Keratinocyte (primary cell): ENCODE results near the gene IFNL1. TPM values are rescaled to one million over a fixed set of nuclear protein-coding genes. Genes with fewer than 3 reads are reported as not detected.

Experiments
- DNase-seq: peaks from one replicate; pipeline ENCODE4 v3.0.0-alpha.2; 2011; ENCODE audit warnings: low read depth, missing footprints, low spot score
- FAIRE-seq: peaks from 2 replicates; lab custom pipeline; 2011; peaks lifted over from hg19 to GRCh38; lab: Jason Lieb, UNC
- H2AFZ ChIP-seq: 2 replicates; pipeline ENCODE4 v1.6.0; 2012; ENCODE audit warnings: low read length, control low read depth, inconsistent platforms; ENCODE audit not compliant: control insufficient read depth
- H3K27ac ChIP-seq: 2 replicates; pipeline ENCODE4 v1.5.1; 2011; ENCODE audit warnings: low read length; ENCODE audit not compliant: control insufficient read depth, insufficient read depth
- H3K27me3 ChIP-seq: 3 replicates; pipeline ENCODE4 v1.6.0; 2011; ENCODE audit warnings: low read length; ENCODE audit not compliant: control insufficient read depth, insufficient read depth; ENCODE audit errors: extremely low read depth
- H3K36me3 ChIP-seq, 2 experiments: 2 replicates in 1 of 2; 3 replicates in 1 of 2; pipeline ENCODE4 v1.5.1; 2011; ENCODE audit warnings: low read length in 2 of 2, mild to moderate bottlenecking in 1 of 2; ENCODE audit not compliant: control insufficient read depth in 2 of 2, insufficient read depth in 2 of 2; ENCODE audit errors: extremely low read depth in 1 of 2
- H3K4me1 ChIP-seq: 3 replicates; pipeline ENCODE4 v1.5.1; 2011; ENCODE audit warnings: low read length; ENCODE audit not compliant: control insufficient read depth, insufficient read depth; ENCODE audit errors: extremely low read depth
- H3K4me2 ChIP-seq: 3 replicates; pipeline ENCODE4 v1.6.0; 2011; ENCODE audit warnings: low read depth, low read length; ENCODE audit not compliant: control insufficient read depth, insufficient read depth; ENCODE audit errors: extremely low read depth
- H3K4me3 ChIP-seq, 3 experiments: fragments of 200-600 bp in 1 of 3; sonication (generic) in 1 of 3; 2 replicates in 2 of 3; 3 replicates in 1 of 3; pipeline ENCODE4 v1.5.1; 2011 to 2016; ENCODE audit warnings: low read length in 3 of 3, mild to moderate bottlenecking in 3 of 3, control low read depth in 2 of 3, inconsistent platforms in 1 of 3, low read depth in 1 of 3, mixed read lengths in 1 of 3, mixed run types in 1 of 3, moderate library complexity in 1 of 3; ENCODE audit not compliant: control insufficient read depth in 2 of 3, insufficient read depth in 2 of 3; ENCODE audit errors: extremely low read depth in 1 of 3
- H3K79me2 ChIP-seq: 2 replicates; pipeline ENCODE4 v1.6.0; 2012; ENCODE audit warnings: low read length; ENCODE audit not compliant: control insufficient read depth, insufficient read depth
- H3K9ac ChIP-seq: 3 replicates; pipeline ENCODE4 v1.6.0; 2011; ENCODE audit warnings: low read length; ENCODE audit not compliant: control insufficient read depth, insufficient read depth; ENCODE audit errors: extremely low read depth
- H3K9me1 ChIP-seq: 3 replicates; pipeline ENCODE4 v1.6.0; 2011; ENCODE audit warnings: low read length; ENCODE audit not compliant: control insufficient read depth, insufficient read depth; ENCODE audit errors: extremely low read depth
- H3K9me3 ChIP-seq: 2 replicates; pipeline ENCODE4 v1.5.1; 2012; ENCODE audit warnings: low read depth, low read length; ENCODE audit not compliant: control insufficient read depth
- H4K20me1 ChIP-seq: 3 replicates; pipeline ENCODE4 v1.6.0; 2011; ENCODE audit warnings: low read length; ENCODE audit not compliant: control insufficient read depth, insufficient read depth; ENCODE audit errors: extremely low read depth
- EZH2 ChIP-seq: IDR thresholded peaks from one replicate; pipeline ENCODE4 v1.6.1; 2012; ENCODE audit warnings: inconsistent platforms, mild to moderate bottlenecking, low read length, moderate library complexity
- dilution Hi-C: fragments of 300-500 bp; cut with MboI; formaldehyde crosslinking; loops from one replicate; pipeline ENCODE4 v1.7.0; 2020; ENCODE audit warnings: low sequenced_read_pairs; ENCODE audit not compliant: extremely low pct_ligation_motif_present
- polyA plus RNA-seq, 5 experiments: library from polyadenylated mRNA; depleted of rRNA in 3 of 5; stranded (reverse) in 3 of 5; stranded (forward) in 1 of 5; unstranded in 1 of 5; fragments of >200 nt; gene quantifications; 1 replicate in 1 of 5; 2 replicates in 3 of 5; 3 replicates in 1 of 5; pipeline versions ENCODE4 v1.2.1 to v1.2.3, GENCODE V29; 2011 to 2012; ENCODE audit warnings: missing spikeins in 2 of 5, low read depth in 1 of 5, low replicate concordance in 1 of 5
- TF ChIP-seq, protein P1 (sequence below), 3 experiments: IDR thresholded peaks in 1 of 3; conservative IDR thresholded peaks in 1 of 3; optimal IDR thresholded peaks in 1 of 3; 2 replicates in 2 of 3; 3 replicates in 1 of 3; pipeline versions ENCODE3 to v1.5.1; 2011; ENCODE audit warnings: low read length in 3 of 3, mild to moderate bottlenecking in 3 of 3, moderate library complexity in 2 of 3, control low read depth in 1 of 3, inconsistent platforms in 1 of 3; ENCODE audit not compliant: insufficient read depth in 2 of 3; ENCODE audit errors: extremely low read depth in 1 of 3

Gene IFNL1
- polyA plus RNA-seq, 1 donor (not counting 4 experiments of a cell fraction or from before 2014, with no cell fraction given), result not detected

DNA sequence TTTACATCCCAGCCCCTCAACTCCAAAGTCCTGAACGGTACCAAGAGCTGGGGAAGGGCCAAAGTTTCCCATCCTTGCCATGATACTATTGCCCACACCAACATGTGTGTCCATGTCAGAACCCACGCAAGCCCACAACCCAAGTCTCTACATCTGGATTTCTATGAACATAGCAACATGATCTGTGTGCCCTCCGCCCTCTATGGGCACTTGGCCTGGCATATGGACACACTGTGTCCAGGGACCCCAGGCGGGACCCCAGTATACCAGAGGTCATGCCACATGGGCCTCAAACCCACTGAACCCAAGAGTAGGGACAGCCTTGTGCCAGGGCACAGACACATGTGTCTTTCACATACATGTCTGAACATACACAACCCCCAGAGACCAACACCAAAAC is 22.5 kb downstream of the IFNL1 start:
- no peak for TF ChIP-seq EZH2
- TF ChIP-seq, protein P1, sequence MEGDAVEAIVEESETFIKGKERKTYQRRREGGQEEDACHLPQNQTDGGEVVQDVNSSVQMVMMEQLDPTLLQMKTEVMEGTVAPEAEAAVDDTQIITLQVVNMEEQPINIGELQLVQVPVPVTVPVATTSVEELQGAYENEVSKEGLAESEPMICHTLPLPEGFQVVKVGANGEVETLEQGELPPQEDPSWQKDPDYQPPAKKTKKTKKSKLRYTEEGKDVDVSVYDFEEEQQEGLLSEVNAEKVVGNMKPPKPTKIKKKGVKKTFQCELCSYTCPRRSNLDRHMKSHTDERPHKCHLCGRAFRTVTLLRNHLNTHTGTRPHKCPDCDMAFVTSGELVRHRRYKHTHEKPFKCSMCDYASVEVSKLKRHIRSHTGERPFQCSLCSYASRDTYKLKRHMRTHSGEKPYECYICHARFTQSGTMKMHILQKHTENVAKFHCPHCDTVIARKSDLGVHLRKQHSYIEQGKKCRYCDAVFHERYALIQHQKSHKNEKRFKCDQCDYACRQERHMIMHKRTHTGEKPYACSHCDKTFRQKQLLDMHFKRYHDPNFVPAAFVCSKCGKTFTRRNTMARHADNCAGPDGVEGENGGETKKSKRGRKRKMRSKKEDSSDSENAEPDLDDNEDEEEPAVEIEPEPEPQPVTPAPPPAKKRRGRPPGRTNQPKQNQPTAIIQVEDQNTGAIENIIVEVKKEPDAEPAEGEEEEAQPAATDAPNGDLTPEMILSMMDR (optimal IDR thresholded peaks at IDR 0.05 in 1 of 3, IDR thresholded peaks at IDR 0.05 in 1 of 3, conservative IDR thresholded peaks at IDR 0.05 in 1 of 3; ENCODE audit: extremely low read depth in 1 of 3, insufficient read depth in 2 of 3, low read length in 3 of 3), result no peak
- FAIRE-seq (no peak), DNase-seq (no peak)
- Histone ChIP-seq H3K4me2 (no peak overlapping the region), H3K36me3 (no peaks in the 10 kb centered on the region), H3K4me3 (no peak overlapping the region), H3K9me3 (no peaks in the 10 kb centered on the region), H3K4me1 (no peaks in the 10 kb centered on the region), H2AFZ (no peak overlapping the region), H3K9ac (no peak overlapping the region), H4K20me1 (peaks cover 3% of the 10 kb centered on the region), H3K27me3 (peaks cover 20% of the 10 kb centered on the region), H3K9me1 (no peaks in the 10 kb centered on the region), H3K79me2 (no peaks in the 10 kb centered on the region), H3K27ac (no peak overlapping the region)
- dilution Hi-C loops, result no loop called here

DNA sequence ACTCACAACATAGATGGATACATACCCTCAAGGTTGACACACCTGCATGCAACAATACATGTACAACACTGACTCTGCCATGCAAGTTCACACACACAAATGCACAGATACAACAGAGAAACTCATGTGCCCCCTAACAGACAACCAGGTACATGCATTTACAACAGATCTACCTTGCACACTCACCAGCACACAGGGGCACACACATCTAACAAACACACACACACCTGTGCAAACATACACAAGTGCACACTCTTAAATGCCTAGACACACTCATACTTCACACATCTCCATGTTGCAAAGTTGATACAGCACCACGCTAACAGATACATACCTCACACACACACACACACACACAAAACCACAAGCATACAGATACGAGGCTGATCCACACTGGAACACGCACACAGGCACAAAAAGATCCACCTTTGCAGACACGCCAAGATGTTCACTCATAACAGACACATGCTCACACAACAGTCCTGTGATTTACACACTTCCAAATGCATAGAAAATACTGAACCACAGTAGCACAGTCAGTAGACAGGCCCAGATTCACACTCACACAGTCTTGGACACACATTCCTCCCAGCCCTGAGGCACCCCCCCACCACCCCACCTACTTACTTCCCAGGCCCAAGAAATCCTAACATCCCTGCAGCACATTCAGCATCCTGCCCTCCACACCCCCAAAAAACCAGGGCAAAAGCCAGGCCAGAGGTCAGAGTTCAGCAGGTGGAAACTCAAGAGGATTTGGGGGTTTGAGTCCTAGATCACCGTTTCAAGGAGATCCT is 23.1 kb downstream of the IFNL1 start:
- Histone ChIP-seq H2AFZ (no peak overlapping the region), H3K9me3 (no peaks in the 10 kb centered on the region), H3K9ac (no peak overlapping the region), H3K4me3 (no peak overlapping the region), H3K4me1 (no peaks in the 10 kb centered on the region), H4K20me1 (peaks cover 3% of the 10 kb centered on the region), H3K9me1 (no peaks in the 10 kb centered on the region), H3K27me3 (peaks cover 20% of the 10 kb centered on the region), H3K79me2 (no peaks in the 10 kb centered on the region), H3K27ac (no peak overlapping the region), H3K4me2 (no peak overlapping the region), H3K36me3 (no peaks in the 10 kb centered on the region)
- dilution Hi-C loops, result no loop called here
- no peak for DNase-seq
- FAIRE-seq, result peak; percentile 32
- TF ChIP-seq, protein P1 (optimal IDR thresholded peaks at IDR 0.05 in 1 of 3, IDR thresholded peaks at IDR 0.05 in 1 of 3, conservative IDR thresholded peaks at IDR 0.05 in 1 of 3; ENCODE audit: extremely low read depth in 1 of 3, insufficient read depth in 2 of 3, low read length in 3 of 3), result no peak
- no peak for TF ChIP-seq EZH2
